Measurements from ENCODE around the gene MLLT10. TPM values are rescaled to one million over a fixed set of nuclear protein-coding genes. Genes with fewer than 3 reads are reported as not detected.
A peak's percentile ranks its signal among the peaks of the same experiment; 100 is the strongest.

Gene MLLT10
- total RNA-seq, 1 experiment from 2014 or later, result 60.1 TPM

- TF ChIP-seq ETV6 (CRISPR knock-in tag; IDR thresholded peaks at IDR 0.05) (no peak), ATF3 (CRISPR knock-in tag; conservative IDR thresholded peaks at IDR 0.05) (no peak), NFE2L1 (CRISPR knock-in tag; IDR thresholded peaks at IDR 0.05) (no peak), ARID4B (CRISPR knock-in tag; IDR thresholded peaks at IDR 0.05; ENCODE audit: borderline replicate concordance) (no peak)
Observed at GRCh38 chr10:21488246-21488956, 45.6 kb upstream of the MLLT10 start (continued).

- TF ChIP-seq NR2C2 (CRISPR knock-in tag; IDR thresholded peaks at IDR 0.05) (no peak), PREB (CRISPR knock-in tag; IDR thresholded peaks at IDR 0.05; ENCODE audit: borderline replicate concordance) (no peak), ZNF671 (CRISPR knock-in tag; IDR thresholded peaks at IDR 0.05) (no peak), STAT6 (CRISPR knock-in tag; conservative IDR thresholded peaks at IDR 0.05; ENCODE audit: low read depth) (no peak), USF1 (CRISPR knock-in tag; IDR thresholded peaks at IDR 0.05) (no peak), MAX (CRISPR knock-in tag; IDR thresholded peaks at IDR 0.05) (no peak), ZNF138 (CRISPR knock-in tag; conservative IDR thresholded peaks at IDR 0.05) (no peak), ZNF317 (CRISPR knock-in tag; IDR thresholded peaks at IDR 0.05; ENCODE audit: borderline replicate concordance, low read depth) (no peak)
- H3K27me3 Mint-ChIP-seq (ENCODE audit: low read depth), result peaks cover 2% of the 10 kb centered on the region; the same call in 1 of the 2 replicates
- H3K4me1 Mint-ChIP-seq, result peaks cover 35% of the 10 kb centered on the region
- POLR2A ChIA-PET, result interaction anchor here (0.7 to 0.9 kb wide), 2 partner anchors 211 to 1561 kb away, joined by 3 read pairs; no protein-coding TSS in a partner anchor
- H3K4me3 Mint-ChIP-seq, result no peak overlapping the region
- ATAC-seq, result peak; percentile 76
- peak overlapping the region; percentile 50; the same call in 1 of the 2 replicates for H3K27ac Mint-ChIP-seq
- DNase-seq (ENCODE audit: low spot score), result no peak
- no peaks in the 10 kb centered on the region for H3K9me3 Mint-ChIP-seq
- CTCF ChIA-PET, result interaction anchor here (0.8 to 1.2 kb wide), 3 partner anchors 210 to 484 kb away, joined by 3 to 7 read pairs (median 3); no protein-coding TSS in a partner anchor
- 0 out of 2 replicates have a peak, but pooled peaks cover 2% of the 10 kb centered on the region for H3K36me3 Mint-ChIP-seq
Observed at GRCh38 chr10:21488957-21489446, 45.0 kb upstream of the MLLT10 start.

All from WTC11 (cell line).